OCI-LY7 (cell line): ENCODE data around the gene CIDEB. TPM values are rescaled to one million over a fixed set of nuclear protein-coding genes. Genes with fewer than 3 reads are reported as not detected.

Source experiments
- BruUV-seq: library from RNA; stranded (reverse); fragments of 400-500 nt; replicated peaks from 2 replicates; lab custom pipeline; 2021; lab: Mats Ljungman, UMichigan
- CTCF ChIA-PET: fragments of 300-600 bp; sonication (Branson Sonifier 250); formaldehyde crosslinking; loops from one replicate; lab custom pipeline; 2022; ENCODE audit warnings: antibody characterized with exemption; ENCODE audit not compliant: unreplicated experiment; lab: Charles Lee
- POLR2A ChIA-PET: fragments of 300-600 bp; sonication (Branson Sonifier 250); formaldehyde crosslinking; loops from one replicate; lab custom pipeline; 2022; ENCODE audit warnings: antibody characterized with exemption; lab: Charles Lee
- DNase-seq: peaks from one replicate; pipeline ENCODE4 v3.0.0-alpha.2; 2015; ENCODE audit warnings: low spot score
- H2AFZ ChIP-seq: fragments of 200-600 bp; sonication (generic), shearing (Covaris generic); 2 replicates; pipeline ENCODE4 v1.6.1; 2014; ENCODE audit warnings: mild to moderate bottlenecking, antibody characterized with exemption, low read length, moderate library complexity
- H3K27ac ChIP-seq: fragments of 200-600 bp; sonication (generic); 2 replicates; pipeline ENCODE4 v1.5.1; 2014; ENCODE audit warnings: mixed run types, low read depth, mild to moderate bottlenecking, moderate library complexity, low read length, inconsistent platforms; ENCODE audit not compliant: poor library complexity, severe bottlenecking
- H3K36me3 ChIP-seq: fragments of 200-600 bp; sonication (generic); 2 replicates; pipeline ENCODE4 v1.6.1; 2014; ENCODE audit warnings: mild to moderate bottlenecking, antibody characterized with exemption, low read length, moderate library complexity, mixed read lengths; ENCODE audit not compliant: insufficient read depth
- H3K4me1 ChIP-seq: fragments of 200-600 bp; sonication (generic); 2 replicates; pipeline ENCODE4 v1.5.1; 2014; ENCODE audit warnings: mild to moderate bottlenecking, low read length; ENCODE audit not compliant: insufficient read depth, poor library complexity, severe bottlenecking
- H3K4me2 ChIP-seq: fragments of 200-600 bp; sonication (generic); 2 replicates; pipeline ENCODE4 v1.6.1; 2014; ENCODE audit warnings: mild to moderate bottlenecking, low read length
- H3K4me3 ChIP-seq: fragments of 200-600 bp; sonication (generic); 2 replicates; pipeline ENCODE4 v1.5.1; 2014; ENCODE audit warnings: mild to moderate bottlenecking, low read depth, low read length; ENCODE audit not compliant: poor library complexity, severe bottlenecking
- H3K79me2 ChIP-seq: fragments of 200-600 bp; sonication (generic); 2 replicates; pipeline ENCODE4 v1.6.1; 2016; ENCODE audit warnings: low read depth, mild to moderate bottlenecking, low read length, moderate library complexity, mixed read lengths; ENCODE audit not compliant: insufficient read depth
- H3K9me2 ChIP-seq: fragments of 200-600 bp; sonication (generic); 2 replicates; pipeline ENCODE4 v1.6.1; 2016; ENCODE audit warnings: mild to moderate bottlenecking, low read length, mixed read lengths; ENCODE audit not compliant: insufficient read depth
- H3K9me3 ChIP-seq: fragments of 200-600 bp; sonication (generic); 2 replicates; pipeline ENCODE4 v1.6.1; 2014; ENCODE audit warnings: mild to moderate bottlenecking, mixed run types, low read length, mixed read lengths
- H4K20me1 ChIP-seq: fragments of 200-600 bp; sonication (generic); 2 replicates; pipeline ENCODE4 v1.6.1; 2014; ENCODE audit warnings: mild to moderate bottlenecking, antibody characterized with exemption, low read length, moderate library complexity, mixed read lengths; ENCODE audit not compliant: insufficient read depth
- EZH2phosphoT487 ChIP-seq: fragments of 200-600 bp; sonication (generic); IDR thresholded peaks from 2 replicates; pipeline ENCODE4 v1.6.1; 2018; ENCODE audit warnings: low read depth, borderline replicate concordance, mild to moderate bottlenecking, mixed run types, antibody characterized with exemption, low read length, moderate library complexity, mixed read lengths
- intact Hi-C: fragments of 100-400 bp; cut with micrococcal nuclease; formaldehyde crosslinking; loops from one replicate; pipeline ENCODE4 v1.10.0; 2022; ENCODE audit not compliant: unreplicated experiment
- total RNA-seq, 2 experiments: library from RNA; depleted of rRNA in 1 of 2; stranded (reverse); fragments of >200 nt in 1 of 2; shearing (Covaris generic) in 1 of 2; gene quantifications; 2 replicates each; pipeline ENCODE4 v1.2.3, GENCODE V29; 2014 to 2022
- TF ChIP-seq, protein P1 (sequence below): fragments of 200-600 bp; sonication (generic); conservative IDR thresholded peaks from 2 replicates; pipeline ENCODE4 v1.5.1; 2014; ENCODE audit warnings: mild to moderate bottlenecking, antibody characterized with exemption, low read length, moderate library complexity, mixed read lengths

Gene CIDEB
- total RNA-seq, 2 experiments from 2014 or later = 1.6 TPM; not detected in 1

- CTCF ChIA-PET = no interaction called here
- Histone ChIP-seq H3K36me3 (no peaks in the 10 kb centered on the region), H4K20me1 (no peaks in the 10 kb centered on the region), H3K9me3 (no peaks in the 10 kb centered on the region), H2AFZ (no peak overlapping the region), H3K79me2 (no peaks in the 10 kb centered on the region), H3K4me2 (no peak overlapping the region), H3K27ac (no peak overlapping the region), H3K4me3 (no peak overlapping the region), H3K9me2 (no peaks in the 10 kb centered on the region), H3K4me1 (peaks cover 14% of the 10 kb centered on the region)
- BruUV-seq = no TSS peak
- TF ChIP-seq, protein P1, sequence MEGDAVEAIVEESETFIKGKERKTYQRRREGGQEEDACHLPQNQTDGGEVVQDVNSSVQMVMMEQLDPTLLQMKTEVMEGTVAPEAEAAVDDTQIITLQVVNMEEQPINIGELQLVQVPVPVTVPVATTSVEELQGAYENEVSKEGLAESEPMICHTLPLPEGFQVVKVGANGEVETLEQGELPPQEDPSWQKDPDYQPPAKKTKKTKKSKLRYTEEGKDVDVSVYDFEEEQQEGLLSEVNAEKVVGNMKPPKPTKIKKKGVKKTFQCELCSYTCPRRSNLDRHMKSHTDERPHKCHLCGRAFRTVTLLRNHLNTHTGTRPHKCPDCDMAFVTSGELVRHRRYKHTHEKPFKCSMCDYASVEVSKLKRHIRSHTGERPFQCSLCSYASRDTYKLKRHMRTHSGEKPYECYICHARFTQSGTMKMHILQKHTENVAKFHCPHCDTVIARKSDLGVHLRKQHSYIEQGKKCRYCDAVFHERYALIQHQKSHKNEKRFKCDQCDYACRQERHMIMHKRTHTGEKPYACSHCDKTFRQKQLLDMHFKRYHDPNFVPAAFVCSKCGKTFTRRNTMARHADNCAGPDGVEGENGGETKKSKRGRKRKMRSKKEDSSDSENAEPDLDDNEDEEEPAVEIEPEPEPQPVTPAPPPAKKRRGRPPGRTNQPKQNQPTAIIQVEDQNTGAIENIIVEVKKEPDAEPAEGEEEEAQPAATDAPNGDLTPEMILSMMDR = no peak
- TF ChIP-seq EZH2phosphoT487 = no peak
- POLR2A ChIA-PET = interaction anchor here (0.6 kb wide), 1 partner anchor 235 kb away, joined by 3 read pairs; no protein-coding TSS in a partner anchor
- DNase-seq = no peak
- intact Hi-C loops = no loop called here
Observed at GRCh38 chr14:24342889-24343288, 35.1 kb upstream of the CIDEB start.

DNA sequence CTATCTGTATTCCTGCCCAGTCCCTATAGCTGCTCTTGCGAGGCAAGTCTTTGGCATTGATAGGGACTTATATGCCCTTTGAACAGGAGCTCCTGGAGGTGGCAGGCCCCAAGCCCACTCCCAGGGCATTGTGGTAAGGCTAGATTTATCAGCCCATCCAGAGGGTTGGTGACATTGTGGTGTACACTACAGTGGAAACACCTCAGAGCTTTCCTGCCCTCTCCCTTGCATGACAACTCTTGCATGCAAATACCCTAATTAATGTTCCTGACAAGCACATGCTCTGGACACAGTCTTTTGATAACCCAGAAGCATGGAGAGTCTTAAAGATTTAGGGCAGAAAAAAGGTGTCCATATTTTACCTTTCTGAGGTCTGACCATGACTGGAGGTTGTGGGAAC is 32.8 kb upstream of the CIDEB start:
- BruUV-seq = no TSS peak

More for the DNA sequence above, 32.8 kb upstream of the CIDEB start:
- intact Hi-C loops = no loop called here
- Histone ChIP-seq H3K27ac (no peak overlapping the region), H3K9me3 (no peaks in the 10 kb centered on the region), H3K36me3 (no peaks in the 10 kb centered on the region), H3K9me2 (no peaks in the 10 kb centered on the region), H3K4me1 (peaks cover 14% of the 10 kb centered on the region), H3K79me2 (no peaks in the 10 kb centered on the region), H3K4me2 (no peak overlapping the region), H4K20me1 (no peaks in the 10 kb centered on the region), H2AFZ (no peak overlapping the region), H3K4me3 (no peak overlapping the region)
- ChIA-PET CTCF (interaction anchor here (1.2 to 3.6 kb wide), 4 partner anchors 22 to 91 kb away, joined by 3 to 16 read pairs (median 4); no protein-coding TSS in a partner anchor), POLR2A (interaction anchor here (0.9 to 2.6 kb wide), 5 partner anchors 22 to 94 kb away, joined by 3 to 6 read pairs (median 4); no protein-coding TSS in a partner anchor)
- no peak for TF ChIP-seq EZH2phosphoT487
- TF ChIP-seq, protein P1 = no peak
- DNase-seq = no peak
